A549 (cell line): ENCODE results near the gene MFSD12. TPM values are rescaled to one million over a fixed set of nuclear protein-coding genes. Genes with fewer than 3 reads are reported as not detected.

Source experiments
- ATAC-seq, 2 experiments: fragments of 200-7000 bp in 1 of 2; fragments of >200 bp in 1 of 2; cut with Nextera tagmentation in 1 of 2; cut with Tn5 transposase in 1 of 2; 3 replicates each; pipeline versions ENCODE4 v1.8.0 to v1.9.1; 2018 to 2020; ENCODE audit warnings: mild to moderate bottlenecking in 1 of 2, moderate library complexity in 1 of 2
- CTCF ChIA-PET: fragments of 300-600 bp; sonication (Branson Sonifier 250); formaldehyde crosslinking; extraction: SDS; loops from one replicate; lab custom pipeline; 2021; ENCODE audit warnings: antibody characterized with exemption, inconsistent platforms; lab: Yijun Ruan, JAX
- POLR2A ChIA-PET: fragments of 350-600 bp; formaldehyde crosslinking; extraction: SDS; loops from one replicate; lab custom pipeline; 2021; ENCODE audit warnings: antibody characterized with exemption, inconsistent platforms; lab: Yijun Ruan, JAX
- DNase-seq, 2 experiments: peaks; one replicate each; pipeline versions ENCODE4 v3.0.0 to v3.0.0-alpha.2; 2011 to 2016; ENCODE audit warnings: low read depth in 1 of 2, low spot score in 1 of 2
- FAIRE-seq: peaks from 2 replicates; lab custom pipeline; 2011; peaks lifted over from hg19 to GRCh38; lab: Jason Lieb, UNC
- H3K27ac ChIP-seq, 2 experiments: fragments of >200 bp; sonication (Bioruptor Twin); formaldehyde crosslinking; 3 replicates each; pipeline ENCODE4 v1.5.1; 2016 to 2017
- H3K4me1 ChIP-seq: fragments of >200 bp; sonication (Bioruptor Twin); formaldehyde crosslinking; 3 replicates; pipeline ENCODE4 v1.6.1; 2016
- H3K4me2 ChIP-seq: fragments of >200 bp; sonication (Bioruptor Twin); formaldehyde crosslinking; 3 replicates; pipeline ENCODE4 v1.6.1; 2016
- H3K4me3 ChIP-seq: fragments of >200 bp; sonication (Bioruptor Twin); formaldehyde crosslinking; 3 replicates; pipeline ENCODE4 v1.5.1; 2016
- H3K9me3 ChIP-seq: fragments of >200 bp; sonication (Bioruptor Twin); formaldehyde crosslinking; 3 replicates; pipeline ENCODE4 v1.6.1; 2016
- CBX2 ChIP-seq: fragments of 200-600 bp; sonication (generic); IDR thresholded peaks from 2 replicates; pipeline ENCODE4 v1.6.1; 2016; ENCODE audit warnings: low read depth, mild to moderate bottlenecking, borderline replicate concordance
- CBX8 ChIP-seq: fragments of 200-600 bp; sonication (generic); IDR thresholded peaks from 2 replicates; pipeline ENCODE4 v1.6.1; 2016
- CHD4 ChIP-seq: fragments of 200-600 bp; sonication (generic); IDR thresholded peaks from 2 replicates; pipeline ENCODE4 v1.6.1; 2016; ENCODE audit warnings: antibody characterized with exemption, mild to moderate bottlenecking, borderline replicate concordance
- FOSB ChIP-seq: fragments of 250-450 bp; sonication (Bioruptor Pico); IDR thresholded peaks from 2 replicates; pipeline ENCODE4 v1.5.0; 2020; ENCODE audit warnings: mild to moderate bottlenecking, moderate library complexity
- HOXA7 ChIP-seq: fragments of 250-450 bp; sonication (Bioruptor Pico); IDR thresholded peaks from 2 replicates; pipeline ENCODE4 v1.5.0; 2020; ENCODE audit warnings: mild to moderate bottlenecking, moderate library complexity
- JUNB ChIP-seq: fragments of >200 bp; sonication (Bioruptor Twin); formaldehyde crosslinking; IDR thresholded peaks from 2 replicates; pipeline ENCODE4 v1.6.1; 2016
- MAZ ChIP-seq: fragments of 150-350 bp; IDR thresholded peaks from 2 replicates; pipeline ENCODE4 v1.6.1; 2014; ENCODE audit warnings: antibody characterized with exemption, low read depth, low read length, borderline replicate concordance
- MYC ChIP-seq: IDR thresholded peaks from 2 replicates; pipeline ENCODE4 v1.6.1; 2012; ENCODE audit warnings: mild to moderate bottlenecking, inconsistent platforms, low read length, improper control_type of control experiment, borderline replicate concordance
- NR3C1 ChIP-seq: fragments of >200 bp; sonication (Bioruptor Twin); formaldehyde crosslinking; IDR thresholded peaks from 3 replicates; pipeline ENCODE4 v1.6.1; 2017
- PHF8 ChIP-seq: fragments of 200-600 bp; sonication (generic); IDR thresholded peaks from 2 replicates; pipeline ENCODE4 v1.6.1; 2016; ENCODE audit warnings: low read depth, mild to moderate bottlenecking, antibody characterized with exemption, moderate library complexity, borderline replicate concordance
- POLR2A ChIP-seq: IDR thresholded peaks from 2 replicates; pipeline ENCODE4 v1.6.1; 2012; ENCODE audit warnings: mild to moderate bottlenecking, low read length
- RARB ChIP-seq: fragments of 250-450 bp; sonication (Bioruptor Pico); IDR thresholded peaks from 2 replicates; pipeline ENCODE4 v1.8.0; 2021; ENCODE audit warnings: mild to moderate bottlenecking, moderate library complexity
- RCOR1 ChIP-seq: fragments of 150-350 bp; IDR thresholded peaks from 2 replicates; pipeline ENCODE4 v1.6.1; 2014; ENCODE audit warnings: antibody characterized with exemption, low read length, low read depth
- RFX5 ChIP-seq: fragments of 450-650 bp; IDR thresholded peaks from 2 replicates; pipeline ENCODE4 v1.7.1; 2014; ENCODE audit warnings: antibody characterized with exemption, mild to moderate bottlenecking, moderate library complexity
- SMC3 ChIP-seq: fragments of >200 bp; sonication (Bioruptor Twin); formaldehyde crosslinking; IDR thresholded peaks from 3 replicates; pipeline ENCODE4 v1.6.1; 2018; ENCODE audit warnings: inconsistent platforms
- TFCP2L1 ChIP-seq: fragments of 250-450 bp; sonication (Bioruptor Pico); IDR thresholded peaks from 2 replicates; pipeline ENCODE4 v1.5.0; 2021; ENCODE audit warnings: mild to moderate bottlenecking
- TP53 ChIP-seq: fragments of 250-450 bp; sonication (Bioruptor Pico); IDR thresholded peaks from 2 replicates; pipeline ENCODE4 v1.5.0; 2021; ENCODE audit warnings: mild to moderate bottlenecking, moderate library complexity
- WGBS: methylation state at CpG from one replicate; pipeline ENCODE4 v1.1.6; 2017; ENCODE audit errors: missing lambda C conversion rate; 5-methylcytosine and 5-hydroxymethylcytosine counted together
- polyA plus RNA-seq, 4 experiments: library from polyadenylated mRNA; depleted of rRNA in 3 of 4; stranded (reverse); fragments of >200 nt; fragmentation: RNase III in 1 of 4; extraction: RNeasy Plus Mini Kit Qiagen cat#74134 plus additional on column Dnase treatment in 1 of 4; gene quantifications; 2 replicates in 3 of 4; 3 replicates in 1 of 4; pipeline ENCODE4 v1.2.3, GENCODE V29; 2011 to 2017
- TF ChIP-seq, protein P1 (sequence below): IDR thresholded peaks from 2 replicates; pipeline ENCODE4 v1.6.1; 2012; ENCODE audit warnings: low read depth, borderline replicate concordance
- TF ChIP-seq, protein P2 (sequence below): fragments of >200 bp; sonication (Bioruptor Twin); formaldehyde crosslinking; IDR thresholded peaks from 3 replicates; pipeline ENCODE4 v1.5.1; 2016
- TF ChIP-seq, protein P3 (sequence below): fragments of 450-650 bp; IDR thresholded peaks from 2 replicates; pipeline ENCODE4 v1.6.1; 2014; ENCODE audit warnings: antibody characterized with exemption

The MFSD12 gene
- polyA plus RNA-seq, 2 of the 4 experiments (the other 2 are of a cell fraction) = 52.5 to 115 TPM

DNA sequence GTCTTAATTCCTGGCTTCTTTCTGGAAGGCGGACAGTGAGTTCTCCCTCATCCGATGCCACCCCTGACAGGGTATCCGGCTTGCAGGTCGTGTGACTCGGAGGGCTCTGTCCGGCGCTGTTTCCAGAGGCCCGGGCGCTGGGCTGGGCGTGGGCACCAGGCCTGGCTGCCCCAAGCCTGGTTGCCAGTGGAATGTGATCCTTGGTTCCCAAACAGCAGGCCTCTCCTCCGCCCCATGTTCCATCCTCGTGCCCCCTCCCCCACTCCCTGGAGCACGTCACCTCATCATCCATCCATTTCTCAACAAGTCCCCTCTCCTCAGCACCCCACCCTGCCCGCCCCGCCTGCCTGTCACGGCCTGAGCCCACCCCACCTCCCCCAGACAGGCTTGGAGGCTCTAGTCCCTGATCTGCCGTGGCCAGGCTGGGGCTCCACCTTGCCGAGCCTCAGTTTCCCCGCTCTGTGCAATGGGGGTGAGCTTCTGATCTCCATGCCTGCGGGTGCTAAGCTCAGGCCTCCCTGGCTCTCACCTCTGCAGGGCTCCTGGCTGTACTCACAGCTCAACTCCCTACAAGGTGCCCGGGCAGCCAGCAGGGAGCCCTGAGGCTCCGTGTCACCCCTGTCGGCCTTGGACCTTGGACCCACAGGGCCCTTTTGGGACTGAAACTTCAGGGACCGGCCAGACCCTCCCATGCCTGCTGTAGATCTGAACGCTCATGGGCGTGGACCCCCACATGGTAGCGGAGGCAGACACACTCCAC lies 47.0 kb upstream of the MFSD12 start:
- DNase-seq (no peak), FAIRE-seq (no peak), ATAC-seq (no peak)
- H3K4me3 ChIP-seq = no peak overlapping the region
- H3K4me2 ChIP-seq = no peak overlapping the region
- POLR2A ChIA-PET = no interaction called here
- WGBS = 94% methylated on average over 10 of the region's 27 CpGs
- CTCF ChIA-PET = interaction anchor here (1.3 to 1.7 kb wide), 2 partner anchors 13 to 19 kb away, joined by 3 to 4 read pairs; partner anchors contain the start of gene GIPC3
- no peaks in the 10 kb centered on the region for H3K9me3 ChIP-seq
- no peak overlapping the region for H3K27ac ChIP-seq
- TF ChIP-seq RCOR1 = no peak
- TF ChIP-seq, all 56 proteins: peak for 0
- peaks cover 19% of the 10 kb centered on the region for H3K4me1 ChIP-seq

DNA sequence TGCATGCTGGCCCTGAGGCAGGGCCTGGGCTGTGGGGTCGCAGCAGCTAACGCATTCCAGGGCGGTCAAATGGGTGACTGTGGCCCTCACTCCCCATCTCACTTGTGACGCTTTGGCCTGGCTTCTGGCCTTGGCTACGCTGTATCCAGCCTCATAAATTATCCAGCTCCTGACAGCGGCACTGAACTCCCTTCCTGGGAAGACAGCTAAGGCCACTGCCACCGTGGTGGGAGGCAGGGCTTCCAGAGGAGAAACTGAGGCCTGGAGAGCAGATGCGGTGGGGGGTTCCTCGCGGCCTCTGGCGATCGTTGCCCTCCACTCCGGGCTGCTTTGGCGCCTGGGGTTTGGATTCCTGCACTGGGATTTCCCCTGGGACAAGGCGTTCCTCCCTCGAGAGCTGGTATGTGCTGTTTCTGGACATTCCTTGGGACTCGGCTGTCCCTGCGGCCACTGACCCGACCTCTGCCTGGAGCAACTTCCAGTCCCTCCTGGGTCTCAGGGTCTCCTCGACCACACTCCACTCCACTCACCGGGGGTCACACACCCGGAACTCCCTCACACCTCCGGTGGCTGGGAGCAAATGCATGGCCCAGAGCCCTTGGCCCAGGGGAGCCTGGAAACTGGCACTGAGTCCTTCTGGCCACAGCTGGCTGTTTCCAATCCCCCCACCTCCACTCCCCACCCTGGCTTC lies 45.9 kb upstream of the MFSD12 start:
- no peak for TF ChIP-seq SMC3
- TF ChIP-seq MAZ = no peak
- no peak for TF ChIP-seq HOXA7
- TF ChIP-seq RFX5 = no peak
- TF ChIP-seq CHD4 = no peak
- TF ChIP-seq MYC = no peak
- TF ChIP-seq FOSB (CRISPR knock-in tag) = no peak
- TF ChIP-seq, protein P1, sequence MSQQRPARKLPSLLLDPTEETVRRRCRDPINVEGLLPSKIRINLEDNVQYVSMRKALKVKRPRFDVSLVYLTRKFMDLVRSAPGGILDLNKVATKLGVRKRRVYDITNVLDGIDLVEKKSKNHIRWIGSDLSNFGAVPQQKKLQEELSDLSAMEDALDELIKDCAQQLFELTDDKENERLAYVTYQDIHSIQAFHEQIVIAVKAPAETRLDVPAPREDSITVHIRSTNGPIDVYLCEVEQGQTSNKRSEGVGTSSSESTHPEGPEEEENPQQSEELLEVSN = no peak
- TF ChIP-seq, all 56 proteins: peak for 0
- DNase-seq (no peak), FAIRE-seq (no peak), ATAC-seq (no peak; a peak in 1 of 6 replicates)
- WGBS = 47% methylated on average over 11 of the region's 23 CpGs
- peak overlapping the region in 1 of 2 experiments; percentile 18; a peak in 3 of 6 replicates for H3K27ac ChIP-seq
- CTCF ChIA-PET = interaction anchor here (1.7 kb wide), 1 partner anchor 12 kb away, joined by 4 read pairs; no protein-coding TSS in a partner anchor
- H3K9me3 ChIP-seq = no peaks in the 10 kb centered on the region
- no peak overlapping the region for H3K4me3 ChIP-seq
- no peak overlapping the region; the same call in 2 of the 3 replicates for H3K4me2 ChIP-seq
- POLR2A ChIA-PET = no interaction called here
- peaks cover 19% of the 10 kb centered on the region for H3K4me1 ChIP-seq

DNA sequence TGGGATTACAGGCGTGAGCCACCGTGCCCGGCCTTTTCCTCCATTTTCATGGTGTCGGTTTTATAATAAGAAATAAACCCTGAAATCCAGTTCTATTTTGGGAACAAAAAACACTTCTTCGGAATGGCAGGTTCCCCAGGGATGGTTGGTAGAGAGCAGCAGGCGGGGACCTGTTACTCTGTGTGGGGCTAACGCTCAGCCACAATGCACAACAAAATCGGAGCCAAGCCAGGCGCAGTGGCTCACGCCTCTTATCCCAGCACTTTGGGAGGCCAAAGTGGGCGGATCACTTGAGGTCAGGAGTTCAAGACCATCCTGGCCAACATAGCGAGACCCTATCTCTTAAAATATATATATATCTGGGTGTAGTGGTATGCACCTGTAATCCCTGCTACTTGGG lies 43.6 kb upstream of the MFSD12 start:
- TF ChIP-seq TFCP2L1 (CRISPR knock-in tag) = no peak
- no peak for TF ChIP-seq TP53 (CRISPR knock-in tag)
- TF ChIP-seq PHF8 = no peak
- DNase-seq (no peak), ATAC-seq (no peak), FAIRE-seq (no peak)
- 79% methylated on average over 12 of the region's 12 CpGs for WGBS
- CTCF ChIA-PET = interaction anchor here (0.7 to 1.1 kb wide), 3 partner anchors 14 to 17 kb away, joined by 3 read pairs; partner anchors contain the start of gene GIPC3
- Histone ChIP-seq H3K4me1 (peaks cover 8% of the 10 kb centered on the region; the same call in 2 of the 3 replicates), H3K27ac (no peak overlapping the region), H3K9me3 (no peaks in the 10 kb centered on the region), H3K4me2 (no peak overlapping the region), H3K4me3 (no peak overlapping the region)
- POLR2A ChIA-PET = no interaction called here

DNA sequence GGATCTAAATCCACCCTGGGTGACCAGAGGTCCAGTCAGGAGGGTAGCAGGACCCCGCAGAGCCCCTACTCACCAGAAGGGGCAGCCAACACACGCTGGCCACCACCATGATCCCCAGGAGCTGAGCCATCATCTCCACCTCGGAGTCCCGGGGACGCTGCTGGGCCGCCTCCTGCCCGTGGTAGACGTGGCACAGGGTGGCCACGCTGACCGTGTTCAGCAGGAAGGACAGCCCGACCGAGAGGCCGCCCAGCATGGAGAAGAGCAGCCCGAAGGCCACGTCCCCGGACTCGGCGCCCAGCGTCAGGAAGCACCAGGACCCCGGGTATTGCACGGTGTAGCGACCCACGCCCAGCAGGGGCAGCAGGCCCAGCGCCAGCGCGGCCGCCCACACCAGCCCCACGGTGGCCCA lies 42.4 kb upstream of the MFSD12 start:
- WGBS = 100% methylated on average over 2 of the region's 28 CpGs
- no peak overlapping the region for H3K4me3 ChIP-seq
- POLR2A ChIA-PET = no interaction called here
- H3K27ac ChIP-seq = no peak overlapping the region
- FAIRE-seq = no peak
- H3K9me3 ChIP-seq = no peaks in the 10 kb centered on the region
- 0 out of 3 replicates have a peak, but pooled peaks cover 7% of the 10 kb centered on the region for H3K4me1 ChIP-seq
- CTCF ChIA-PET = no interaction called here
- no peak overlapping the region for H3K4me2 ChIP-seq
- peak; percentile 75 to 80 for ATAC-seq
- peak in 1 of 2 experiments; percentile 35 for DNase-seq
- TF ChIP-seq RCOR1 (no peak), HOXA7 (no peak), CBX2 (no peak), JUNB (no peak), POLR2A (no peak), RARB (CRISPR knock-in tag) (no peak), TP53 (CRISPR knock-in tag) (no peak), CBX8 (no peak), CHD4 (no peak), NR3C1 (no peak)
- TF ChIP-seq, protein P2, sequence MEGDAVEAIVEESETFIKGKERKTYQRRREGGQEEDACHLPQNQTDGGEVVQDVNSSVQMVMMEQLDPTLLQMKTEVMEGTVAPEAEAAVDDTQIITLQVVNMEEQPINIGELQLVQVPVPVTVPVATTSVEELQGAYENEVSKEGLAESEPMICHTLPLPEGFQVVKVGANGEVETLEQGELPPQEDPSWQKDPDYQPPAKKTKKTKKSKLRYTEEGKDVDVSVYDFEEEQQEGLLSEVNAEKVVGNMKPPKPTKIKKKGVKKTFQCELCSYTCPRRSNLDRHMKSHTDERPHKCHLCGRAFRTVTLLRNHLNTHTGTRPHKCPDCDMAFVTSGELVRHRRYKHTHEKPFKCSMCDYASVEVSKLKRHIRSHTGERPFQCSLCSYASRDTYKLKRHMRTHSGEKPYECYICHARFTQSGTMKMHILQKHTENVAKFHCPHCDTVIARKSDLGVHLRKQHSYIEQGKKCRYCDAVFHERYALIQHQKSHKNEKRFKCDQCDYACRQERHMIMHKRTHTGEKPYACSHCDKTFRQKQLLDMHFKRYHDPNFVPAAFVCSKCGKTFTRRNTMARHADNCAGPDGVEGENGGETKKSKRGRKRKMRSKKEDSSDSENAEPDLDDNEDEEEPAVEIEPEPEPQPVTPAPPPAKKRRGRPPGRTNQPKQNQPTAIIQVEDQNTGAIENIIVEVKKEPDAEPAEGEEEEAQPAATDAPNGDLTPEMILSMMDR = no peak
- TF ChIP-seq, protein P3, sequence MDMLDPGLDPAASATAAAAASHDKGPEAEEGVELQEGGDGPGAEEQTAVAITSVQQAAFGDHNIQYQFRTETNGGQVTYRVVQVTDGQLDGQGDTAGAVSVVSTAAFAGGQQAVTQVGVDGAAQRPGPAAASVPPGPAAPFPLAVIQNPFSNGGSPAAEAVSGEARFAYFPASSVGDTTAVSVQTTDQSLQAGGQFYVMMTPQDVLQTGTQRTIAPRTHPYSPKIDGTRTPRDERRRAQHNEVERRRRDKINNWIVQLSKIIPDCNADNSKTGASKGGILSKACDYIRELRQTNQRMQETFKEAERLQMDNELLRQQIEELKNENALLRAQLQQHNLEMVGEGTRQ = no peak
